Skeletal muscle tissue (tissue), 1 donor: Measurements from ENCODE around the gene MAGEA1. TPM values are rescaled to one million over a fixed set of nuclear protein-coding genes. Genes with fewer than 3 reads are reported as not detected.

Experiments used
- total RNA-seq: library from RNA; depleted of rRNA; stranded (reverse); fragments of >200 nt; gene quantifications from one replicate; pipeline ENCODE4 v1.2.3, GENCODE V29; 2014

MAGEA1 gene
- total RNA-seq, 1 donor from 2014 or later: not detected

Other genes starting within 250 kb of the MAGEA1 start
- gene PNMA5, start 185.2 kb upstream of the MAGEA1 start, total RNA-seq: under 0.01 TPM
- gene PNMA3, start 122.8 kb upstream of the MAGEA1 start, total RNA-seq: 0.52 TPM
- gene PNMA6A, start 106.8 kb upstream of the MAGEA1 start, total RNA-seq: 3.7 TPM
- gene PNMA6F, start 142.5 kb downstream of the MAGEA1 start, total RNA-seq: not detected
- 5.2 TPM for gene ZNF275, start 154.9 kb downstream of the MAGEA1 start, total RNA-seq
- not detected for gene PNMA6E, start 222.1 kb downstream of the MAGEA1 start, total RNA-seq
- gene ZFP92, start 232.2 kb downstream of the MAGEA1 start, total RNA-seq: 1.0 TPM